ENCODE measurements around the gene ITGA11.
"Not testable (repeated sequence)": the region's sequence is repeated elsewhere in the genome, so short reads cannot be mapped to it uniquely, and the experiment has no call there.

ITGA11 gene

DNA sequence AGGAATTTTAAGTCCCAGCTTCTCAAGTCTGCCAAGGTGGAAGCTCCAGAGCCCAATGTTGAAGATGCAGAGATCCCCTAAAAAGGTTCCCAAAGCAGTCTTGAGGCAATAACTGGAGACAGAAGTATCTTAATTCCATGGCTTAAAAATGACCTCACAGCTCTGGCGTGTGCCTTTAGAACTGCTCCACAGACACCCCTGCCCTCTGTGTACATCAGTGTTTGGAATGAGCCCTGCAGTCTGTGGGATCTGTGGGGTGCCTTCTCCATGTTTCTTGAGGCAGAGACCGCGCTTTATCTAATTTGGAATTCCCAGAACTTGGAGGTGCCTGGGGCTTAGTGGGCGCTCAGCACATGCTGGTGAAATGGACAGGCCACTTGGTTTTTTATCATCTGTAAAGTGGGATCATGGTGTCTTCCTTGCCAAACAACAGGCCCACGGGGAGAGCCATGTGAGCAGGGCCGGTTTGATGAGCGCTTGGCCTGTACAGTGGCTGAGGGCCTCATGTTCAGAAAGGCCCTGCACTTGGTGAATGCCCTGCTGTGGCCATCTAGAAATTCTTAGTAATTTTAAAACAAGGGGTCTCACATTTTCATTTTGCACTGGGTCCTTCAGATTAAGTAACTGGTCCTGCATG lies 7.1 kb downstream of the ITGA11 start:
- DNase-seq (ENCODE audit: low read depth in 2 of 2, low spot score in 1 of 2), result no peak

DNA sequence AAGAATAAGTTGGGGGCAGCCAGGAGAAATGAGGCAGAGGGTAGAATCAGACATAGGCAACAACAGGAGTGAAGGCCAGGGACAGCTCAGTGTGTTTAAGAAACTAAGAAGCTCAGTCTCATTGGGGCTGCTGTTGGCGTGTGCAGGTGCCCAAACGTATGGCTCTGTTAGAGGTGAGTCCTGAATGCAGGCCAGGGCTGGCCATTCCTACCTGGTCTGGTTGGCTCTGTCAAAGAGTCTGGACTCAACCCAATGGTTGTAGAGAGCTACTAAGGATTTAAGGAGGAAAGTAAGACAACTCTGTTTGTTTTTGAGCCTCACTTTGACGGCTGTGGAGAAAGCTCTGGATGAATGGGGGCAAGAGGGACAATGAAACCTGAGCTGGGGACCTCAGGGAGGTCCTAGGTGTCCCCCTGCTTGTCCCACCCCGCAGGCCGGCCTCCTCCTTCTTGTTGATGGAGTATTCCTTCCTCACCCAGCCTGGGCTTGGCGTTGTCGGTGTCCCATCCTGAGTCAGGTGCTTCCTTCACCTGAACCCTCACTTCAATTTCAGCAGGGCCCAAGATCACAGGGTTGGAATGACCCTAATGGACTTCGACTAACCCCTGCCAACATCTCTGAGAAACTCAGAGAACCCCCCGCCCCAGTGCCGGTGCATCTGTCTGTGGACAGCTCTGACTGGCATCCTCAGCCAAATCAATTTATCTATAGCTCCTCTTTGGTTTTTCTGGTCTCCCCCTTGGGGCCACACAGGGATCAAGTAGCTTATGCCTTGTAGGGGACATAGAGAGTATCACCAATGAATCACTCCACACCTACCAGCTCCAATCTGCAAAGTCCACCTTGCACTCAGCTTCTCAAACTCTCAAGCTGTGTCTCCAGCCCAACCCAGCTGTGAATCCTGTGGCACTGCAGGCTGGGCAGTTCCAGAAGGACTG lies 8.3 kb downstream of the ITGA11 start:
- DNase-seq (ENCODE audit: low read depth in 2 of 2, low spot score in 1 of 2), result no peak

DNA sequence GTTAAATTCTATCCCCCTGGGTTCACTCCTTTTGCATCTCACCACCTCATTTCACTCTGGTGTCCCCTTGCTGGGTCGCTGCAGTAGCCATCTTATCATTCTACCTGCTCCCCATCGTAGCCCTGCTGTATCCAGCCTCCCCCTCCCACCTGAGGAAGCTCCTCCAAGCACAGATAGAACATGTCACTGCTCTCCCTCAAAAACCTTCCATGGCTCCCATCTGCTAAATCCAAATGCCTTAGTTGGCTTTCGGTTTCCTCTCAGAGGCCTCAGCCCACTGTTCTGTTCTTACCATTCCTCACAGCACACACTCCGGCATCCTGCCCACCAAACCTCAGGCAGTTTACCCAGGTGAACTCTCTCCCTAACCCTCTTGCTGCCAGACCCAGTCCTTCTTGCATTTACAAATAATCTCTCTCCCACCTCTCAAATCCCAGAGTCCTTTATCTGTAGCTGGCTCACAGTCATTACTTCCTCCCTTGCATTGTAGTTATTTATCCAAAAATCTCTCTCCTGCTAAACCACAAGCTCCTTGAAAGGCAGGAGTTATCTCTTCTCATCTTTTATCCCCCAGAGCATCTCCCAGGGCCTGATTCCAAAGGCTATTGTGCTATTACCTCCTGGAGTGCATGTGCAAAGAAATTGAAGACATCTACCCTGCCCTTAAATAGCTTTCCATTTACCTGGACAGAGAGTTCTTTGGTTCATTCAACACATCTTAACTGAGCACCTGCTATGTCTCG lies 9.4 kb downstream of the ITGA11 start:
- DNase-seq (ENCODE audit: low read depth in 2 of 2, low spot score in 1 of 2), result not testable (repeated sequence)

DNA sequence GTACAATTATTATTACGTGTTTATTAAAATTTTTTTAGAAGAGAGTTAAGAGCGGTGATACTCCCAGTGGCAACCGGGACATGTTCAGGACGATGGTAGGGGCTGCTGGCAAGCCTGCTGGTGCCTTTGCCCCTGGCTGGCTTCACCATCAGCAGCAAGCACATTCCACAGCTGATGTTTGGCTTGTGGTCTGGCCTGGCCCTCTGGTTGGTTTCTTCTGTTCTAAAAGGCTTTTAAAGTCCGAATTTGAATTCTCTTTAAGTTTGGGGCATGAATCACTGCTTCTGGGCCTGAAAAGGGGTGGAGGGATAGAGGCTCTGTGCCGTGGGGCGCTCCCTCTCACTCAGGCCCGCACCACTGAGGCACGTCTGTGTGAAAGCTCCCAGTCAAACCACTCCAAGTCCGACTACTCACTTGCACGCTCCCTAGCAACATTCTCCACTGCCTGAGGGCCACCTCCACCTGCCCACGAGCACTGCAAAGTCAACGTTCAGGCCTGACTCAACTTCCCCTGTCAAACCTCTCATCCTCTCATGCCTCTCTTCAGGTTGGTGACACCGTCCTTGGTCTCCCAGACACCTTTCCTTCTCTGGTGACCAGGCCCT lies 10.1 kb downstream of the ITGA11 start:
- no peak for DNase-seq (ENCODE audit: low read depth in 2 of 2, low spot score in 1 of 2)

DNA sequence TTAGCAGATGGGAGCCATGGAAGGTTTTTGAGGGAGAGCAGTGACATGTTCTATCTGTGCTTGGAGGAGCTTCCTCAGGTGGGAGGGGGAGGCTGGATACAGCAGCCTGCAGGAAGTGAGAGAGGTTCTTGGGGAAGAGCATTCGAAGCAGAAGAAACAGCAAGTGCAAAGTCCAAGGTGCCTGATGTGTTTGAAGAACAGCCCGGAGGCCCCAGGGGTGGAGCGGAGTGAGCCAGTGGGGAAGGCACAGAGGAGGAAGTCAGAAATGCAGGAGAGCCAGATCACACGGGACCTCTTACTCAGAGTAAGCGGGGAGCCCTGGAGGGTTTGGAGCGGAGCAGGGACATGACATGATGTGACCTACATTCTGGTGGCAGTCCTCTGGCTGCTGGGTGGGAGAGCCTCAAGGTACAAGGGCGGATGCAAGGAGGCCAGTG lies 10.8 kb downstream of the ITGA11 start:
- DNase-seq (ENCODE audit: low read depth in 2 of 2, low spot score in 1 of 2), result no peak

DNA sequence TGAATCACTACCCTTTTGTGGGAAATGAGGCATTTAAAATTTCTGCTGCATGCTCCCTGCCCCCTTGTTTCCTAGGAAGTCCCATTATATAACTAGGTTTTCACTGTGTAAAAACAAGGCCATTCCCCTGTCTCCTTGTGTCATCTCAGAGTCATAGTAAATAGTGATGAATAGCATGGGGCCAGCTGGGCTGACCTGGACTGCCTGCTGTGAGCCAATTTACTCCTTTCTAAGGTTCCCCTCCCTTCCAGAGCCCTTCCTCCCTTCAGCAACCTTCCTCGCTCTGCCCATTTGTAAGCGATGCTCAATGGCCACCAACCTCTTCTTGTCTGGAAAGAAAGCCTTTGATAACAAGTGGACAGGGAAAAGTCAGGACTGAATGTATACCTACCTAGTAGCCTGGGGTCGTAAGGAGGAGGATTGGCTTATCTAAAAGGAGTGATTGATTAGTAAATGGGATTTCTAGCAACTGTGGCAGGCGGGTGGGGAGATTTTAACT lies 11.7 kb downstream of the ITGA11 start:
- no peak for DNase-seq (ENCODE audit: low read depth in 2 of 2, low spot score in 1 of 2)

DNA sequence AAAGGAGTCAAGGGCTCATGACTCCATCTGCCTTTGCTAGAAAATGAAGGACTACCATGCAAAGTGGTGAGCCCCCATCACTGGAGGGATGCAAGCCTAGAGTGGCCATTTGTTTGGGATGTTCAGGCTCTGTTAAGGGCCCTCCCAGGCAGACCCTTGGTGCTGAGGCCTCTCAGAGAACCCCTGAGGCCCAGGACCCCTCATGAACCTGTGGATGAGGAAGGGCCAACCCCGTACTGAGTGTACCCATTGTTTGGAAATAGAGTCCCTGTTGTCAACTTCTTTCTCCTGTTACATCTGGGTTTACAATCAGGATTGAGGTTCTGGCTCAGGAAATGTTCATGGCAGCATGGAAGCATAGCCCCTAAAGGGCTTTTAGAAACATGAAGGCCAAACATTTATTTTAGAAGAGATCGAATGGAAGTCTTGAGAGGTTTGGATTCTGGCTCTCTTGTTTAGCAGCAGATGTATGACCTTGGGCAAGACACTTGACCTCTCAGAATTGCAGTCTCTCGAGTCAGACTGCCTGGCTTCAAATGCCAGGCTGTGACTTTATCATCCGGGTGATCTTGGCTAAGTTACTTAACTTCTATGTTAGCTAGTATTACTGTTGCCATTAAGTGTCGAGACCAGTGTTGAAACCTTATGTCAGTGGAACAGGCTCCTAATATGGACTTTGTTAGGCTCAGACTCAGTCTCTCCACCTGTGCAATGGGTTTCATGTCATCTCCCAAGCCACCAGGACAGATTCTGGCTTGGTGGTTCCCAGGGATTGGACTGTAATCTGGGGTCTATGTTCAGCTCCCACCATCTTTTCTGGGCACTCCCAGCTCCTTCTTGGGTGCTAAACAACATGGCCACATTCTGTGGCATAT lies 12.4 kb downstream of the ITGA11 start:
- DNase-seq (ENCODE audit: low read depth in 2 of 2, low spot score in 1 of 2), result no peak

DNA sequence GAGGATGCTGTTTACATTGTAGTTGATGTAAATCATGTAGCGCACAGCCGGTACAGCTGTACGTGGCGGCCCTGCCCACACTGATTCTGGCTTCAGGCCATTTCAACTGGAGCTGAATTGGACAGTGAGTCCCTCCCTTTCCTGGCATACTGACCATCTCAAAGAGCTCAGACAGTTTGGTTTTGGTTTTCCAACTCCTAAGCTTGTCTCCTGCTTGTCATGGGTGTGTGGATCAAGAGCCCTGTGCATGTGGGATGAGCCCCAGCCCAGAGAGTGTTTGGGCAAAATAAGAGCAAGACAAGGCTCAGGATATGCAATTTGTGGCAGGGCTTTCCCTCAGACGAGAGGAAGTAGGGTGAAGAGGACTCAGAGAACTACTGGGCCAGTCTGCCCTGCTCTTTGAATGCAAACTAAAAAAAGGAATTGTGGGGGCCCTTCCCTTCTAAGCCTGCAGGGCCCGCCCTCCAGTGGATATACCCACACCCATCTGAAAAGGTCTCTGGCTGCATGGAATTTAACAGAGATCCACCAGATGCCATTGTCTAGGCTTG lies 13.3 kb downstream of the ITGA11 start:
- no peak for DNase-seq (ENCODE audit: low read depth in 2 of 2, low spot score in 1 of 2)

DNA sequence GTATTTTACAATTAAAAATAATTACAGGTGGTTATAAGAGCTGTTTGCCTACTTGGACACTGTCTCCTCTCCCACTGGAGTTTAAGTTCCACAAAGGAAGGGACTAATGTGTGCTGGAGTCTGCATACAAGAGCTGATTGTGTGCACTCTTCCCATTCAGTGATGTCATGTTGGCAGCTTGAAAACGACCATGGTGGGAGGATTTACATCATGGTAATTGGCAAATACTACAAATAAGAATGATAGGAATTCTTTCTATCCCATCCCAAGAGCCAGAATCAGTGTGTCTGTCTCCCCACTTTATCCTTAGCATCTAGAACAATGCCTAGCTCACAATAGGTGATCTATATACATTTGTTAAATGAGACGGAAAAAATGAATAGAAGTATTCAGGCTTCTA lies 14.1 kb downstream of the ITGA11 start:
- DNase-seq (ENCODE audit: low read depth in 2 of 2, low spot score in 1 of 2), result no peak

DNA sequence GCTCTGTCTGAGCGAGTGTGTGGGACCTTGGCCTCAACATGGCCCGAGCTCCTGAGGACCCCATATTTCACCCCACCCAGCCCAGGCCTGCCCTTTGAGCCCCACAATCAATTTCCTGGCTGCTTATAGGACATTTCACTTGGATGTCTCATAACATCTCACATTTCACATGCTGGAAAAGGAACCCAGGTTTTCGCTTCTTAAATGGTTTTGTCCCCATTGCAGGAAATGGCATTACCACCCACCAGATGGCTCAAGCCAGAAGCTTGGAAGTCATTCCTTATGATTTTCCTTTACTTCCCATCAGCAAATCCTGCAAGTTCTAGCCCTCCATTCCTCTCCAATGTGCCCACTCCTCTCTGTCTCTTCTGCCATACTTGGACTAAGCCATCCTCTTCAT lies 14.9 kb downstream of the ITGA11 start:
- no peak for DNase-seq (ENCODE audit: low read depth in 2 of 2, low spot score in 1 of 2)

DNA sequence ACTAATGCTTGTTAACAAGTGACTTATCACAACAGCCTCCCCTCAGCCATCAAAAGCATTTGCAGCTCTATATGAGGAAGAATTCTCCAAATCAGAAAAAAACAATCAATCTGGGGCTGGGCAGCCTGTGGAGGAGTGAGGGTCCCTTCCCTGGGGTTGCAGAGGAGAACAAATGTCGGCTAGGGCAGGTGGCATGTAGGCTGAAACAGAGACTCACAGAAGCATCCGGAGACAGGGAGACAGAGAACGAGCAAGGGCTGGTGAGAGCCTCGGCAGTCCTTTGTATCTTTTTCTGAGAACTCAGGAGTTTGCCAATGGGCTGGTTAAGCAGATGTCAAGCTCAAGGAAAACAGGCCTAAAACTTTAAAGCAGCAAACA lies 15.8 kb downstream of the ITGA11 start:
- no peak for DNase-seq (ENCODE audit: low read depth in 2 of 2, low spot score in 1 of 2)

DNA sequence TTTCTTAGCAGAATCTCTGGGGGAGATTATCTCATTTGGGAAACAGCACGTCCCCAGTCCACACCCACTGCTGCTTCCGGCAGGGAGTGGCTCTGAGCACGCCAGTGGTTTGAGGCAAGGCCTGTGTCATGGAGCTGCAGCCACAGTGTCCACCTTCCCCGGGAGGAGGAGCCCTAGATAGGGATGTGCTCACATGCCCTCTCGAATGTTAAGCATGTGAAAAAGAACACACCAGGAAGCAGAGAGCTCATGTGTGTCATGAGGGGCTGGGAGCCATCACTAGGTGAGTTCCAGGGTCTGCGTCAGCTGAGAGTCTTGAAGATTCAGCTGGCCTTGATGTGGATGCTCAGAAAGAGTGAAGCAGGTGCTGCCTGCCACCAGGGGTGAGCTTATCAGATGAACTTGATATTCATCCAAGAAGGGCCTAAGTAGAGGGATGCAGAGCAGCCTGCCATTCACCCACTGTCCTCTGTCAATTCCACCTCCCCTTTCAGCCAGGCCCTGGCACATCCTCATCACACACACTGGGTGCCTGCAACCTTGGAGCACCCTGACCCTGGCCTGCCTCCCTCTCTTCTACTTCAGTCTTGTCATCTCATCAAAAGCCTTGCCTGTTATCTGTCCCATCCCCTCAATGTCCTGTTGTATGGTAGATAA lies 16.3 kb downstream of the ITGA11 start:
- DNase-seq (ENCODE audit: low read depth in 2 of 2, low spot score in 1 of 2), result no peak

DNA sequence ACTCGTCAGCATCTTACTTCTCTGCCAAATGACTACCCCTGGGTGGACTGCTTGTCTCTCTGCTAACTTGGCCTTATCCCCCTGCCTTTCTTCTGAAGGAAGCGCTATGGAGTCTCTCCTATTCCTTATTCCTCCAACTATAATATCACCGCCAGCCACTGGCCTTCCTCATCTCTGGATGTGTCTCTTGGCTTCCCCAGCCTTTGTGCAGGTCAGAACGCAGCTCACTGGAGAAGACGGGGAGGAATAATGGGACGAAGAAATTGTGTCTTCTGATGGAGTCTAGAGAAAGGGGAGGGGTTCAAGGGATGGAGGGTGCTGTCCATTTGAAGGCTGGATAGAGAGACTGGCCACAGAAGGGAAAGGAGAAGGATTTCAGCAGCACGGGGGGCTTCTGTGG lies 16.9 kb downstream of the ITGA11 start:
- DNase-seq (ENCODE audit: low read depth in 2 of 2, low spot score in 1 of 2), result no peak

DNA sequence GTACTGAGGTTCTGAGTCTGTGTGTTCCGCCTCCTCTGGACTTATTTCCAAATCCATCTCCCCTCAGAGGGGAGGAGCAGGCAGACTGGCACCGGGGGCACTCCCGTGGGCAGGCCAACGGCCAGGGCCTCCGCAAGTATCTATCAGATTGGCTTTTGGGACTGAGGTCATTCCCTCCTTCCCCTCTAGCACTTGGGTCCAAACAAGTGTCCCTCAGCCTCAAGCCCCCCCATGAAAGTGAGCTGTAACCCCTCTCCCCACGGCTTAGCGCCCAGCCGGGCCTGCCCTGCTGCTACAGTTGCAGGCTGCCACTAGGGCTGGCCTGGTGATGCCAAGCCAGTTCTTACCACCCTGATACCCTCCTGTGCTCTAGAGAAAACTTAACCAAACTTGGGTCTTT lies 17.4 kb downstream of the ITGA11 start:
- DNase-seq (ENCODE audit: low read depth in 2 of 2, low spot score in 1 of 2), result no peak

DNA sequence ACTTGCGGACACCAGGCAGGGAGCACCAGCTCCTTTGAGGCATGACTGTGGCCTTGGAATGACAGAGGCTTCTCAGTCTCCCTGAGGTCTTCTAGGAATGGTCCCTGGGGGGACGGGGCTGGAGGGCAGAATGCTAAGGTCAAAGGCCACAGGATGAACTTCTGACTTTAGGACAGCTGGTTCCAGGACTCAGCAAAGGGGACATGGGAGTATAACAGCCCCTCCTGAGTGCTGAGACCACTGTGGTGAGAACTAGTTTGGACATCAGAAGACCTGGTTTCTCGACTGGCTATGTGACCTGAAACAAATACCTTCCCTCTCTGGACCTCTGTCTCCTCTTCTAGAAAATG lies 17.8 kb downstream of the ITGA11 start:
- no peak for DNase-seq (ENCODE audit: low read depth in 2 of 2, low spot score in 1 of 2)

DNA sequence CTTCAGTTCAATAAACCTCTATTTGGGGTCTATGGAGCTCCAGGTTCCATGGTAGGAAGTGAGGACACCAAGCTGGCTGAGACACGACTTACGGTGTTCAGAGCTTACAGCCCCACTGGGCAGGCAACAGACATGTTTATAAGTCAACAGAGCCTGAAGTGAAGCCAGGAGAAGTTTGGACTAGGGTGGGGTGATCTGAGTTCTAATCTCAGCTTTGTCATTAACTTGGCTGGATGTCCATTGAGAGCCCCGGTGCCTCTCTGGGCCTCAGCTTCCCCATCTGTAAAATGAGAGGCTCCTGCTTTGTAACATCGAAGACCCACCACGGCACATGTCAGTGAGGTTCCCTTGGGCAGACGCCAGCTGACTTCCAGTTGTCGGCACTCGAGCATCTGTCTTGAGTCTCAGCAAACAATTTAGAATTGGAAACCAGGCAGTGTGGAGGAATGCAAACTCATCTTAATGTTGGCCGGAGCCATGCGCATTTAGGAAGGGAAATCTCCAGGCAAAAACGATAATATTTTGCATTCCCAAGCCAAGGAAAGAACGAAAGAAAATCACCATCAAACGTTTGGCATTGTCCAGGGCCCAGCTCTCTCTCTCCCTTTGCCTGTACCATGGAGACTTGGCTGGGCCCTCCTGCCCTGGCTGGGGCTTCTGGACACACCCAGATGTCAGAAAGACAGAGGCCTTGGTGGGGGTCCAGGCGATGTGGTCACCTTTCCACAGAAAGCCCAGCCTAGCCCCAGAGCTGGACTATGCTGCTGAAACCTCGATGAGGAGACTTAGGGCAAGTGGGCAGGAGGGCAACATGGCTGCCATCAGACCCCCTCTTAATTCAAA lies 18.4 kb downstream of the ITGA11 start:
- DNase-seq (ENCODE audit: low read depth in 2 of 2, low spot score in 1 of 2), result no peak

DNA sequence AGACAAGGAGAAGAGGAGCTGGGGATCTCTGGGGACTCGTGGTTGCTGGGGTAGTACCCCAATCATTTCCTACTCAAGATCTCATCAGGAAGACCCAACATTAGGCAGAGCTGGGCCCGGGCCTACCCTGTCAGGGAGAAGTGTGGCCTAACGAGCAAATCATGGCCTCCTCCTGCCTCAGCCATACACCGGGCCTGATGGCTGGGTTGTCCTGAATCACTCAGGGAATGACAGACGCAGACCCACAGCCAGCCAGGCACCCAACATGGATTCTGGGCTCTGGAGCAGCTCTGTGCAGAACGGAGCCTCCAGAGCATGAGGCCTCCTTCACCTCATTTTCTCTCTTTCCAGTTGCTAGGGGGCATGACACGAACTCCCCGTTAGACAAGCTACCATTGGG lies 19.7 kb downstream of the ITGA11 start:
- no peak for DNase-seq (ENCODE audit: low read depth in 2 of 2, low spot score in 1 of 2)

DNA sequence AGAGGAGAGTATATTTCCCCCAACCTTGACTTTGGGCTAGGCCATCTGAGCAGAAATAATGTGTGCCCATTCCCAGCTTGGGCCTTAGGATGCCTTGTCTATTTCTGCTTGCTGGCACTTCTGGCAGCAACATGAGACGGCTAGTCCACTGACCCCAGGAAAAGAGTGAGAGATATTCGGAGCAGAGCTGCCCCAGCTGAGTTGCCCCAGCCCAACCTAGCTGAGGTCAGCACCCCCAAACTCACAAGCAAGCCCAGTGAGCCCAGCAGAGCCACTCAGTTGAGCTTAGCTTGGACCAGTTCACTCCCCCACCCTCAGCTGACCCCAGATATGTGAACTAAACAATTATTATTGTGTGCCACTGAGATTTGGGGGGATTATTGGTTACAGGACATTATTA lies 20.2 kb downstream of the ITGA11 start:
- DNase-seq (ENCODE audit: low read depth in 2 of 2, low spot score in 1 of 2), result no peak

DNA sequence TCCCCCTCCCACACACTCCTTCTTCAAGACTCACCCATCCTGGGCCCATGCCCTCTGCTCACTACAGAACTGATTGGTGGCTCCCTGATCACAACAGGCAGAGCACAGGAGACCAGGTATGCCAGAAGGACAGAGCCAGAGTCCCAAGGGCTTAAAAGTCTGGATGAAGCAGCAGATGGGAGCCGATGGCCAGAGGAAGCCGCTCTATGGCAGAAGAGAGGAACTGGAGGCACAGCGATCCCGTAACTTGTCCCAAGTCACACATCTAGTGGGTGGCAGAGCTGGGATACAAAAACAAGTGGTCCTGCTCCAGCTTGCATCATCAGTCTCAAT lies 20.7 kb downstream of the ITGA11 start:
- DNase-seq (ENCODE audit: low read depth in 2 of 2, low spot score in 1 of 2), result no peak
